Activated T-helper 1 cell treated with Interleukin-2 at 50 U/mL for 16 hours (primary cell): Measurements from ENCODE around the gene NRXN3.

Source experiments
- DNase-seq: peaks from one replicate; pipeline ENCODE4 v3.0.0-alpha.2; 2020; ENCODE audit warnings: low read depth

NRXN3 gene

GRCh38 chr14:78173346-78174035, 3.3 kb downstream of the NRXN3 start:
- no peak for DNase-seq

- DNase-seq, result no peak
These were observed 5.2 kb downstream of the NRXN3 start for GRCh38 chr14:78175412-78175811.

- DNase-seq, result no peak
These were observed 7.9 kb downstream of the NRXN3 start for GRCh38 chr14:78178071-78178470.

DNA sequence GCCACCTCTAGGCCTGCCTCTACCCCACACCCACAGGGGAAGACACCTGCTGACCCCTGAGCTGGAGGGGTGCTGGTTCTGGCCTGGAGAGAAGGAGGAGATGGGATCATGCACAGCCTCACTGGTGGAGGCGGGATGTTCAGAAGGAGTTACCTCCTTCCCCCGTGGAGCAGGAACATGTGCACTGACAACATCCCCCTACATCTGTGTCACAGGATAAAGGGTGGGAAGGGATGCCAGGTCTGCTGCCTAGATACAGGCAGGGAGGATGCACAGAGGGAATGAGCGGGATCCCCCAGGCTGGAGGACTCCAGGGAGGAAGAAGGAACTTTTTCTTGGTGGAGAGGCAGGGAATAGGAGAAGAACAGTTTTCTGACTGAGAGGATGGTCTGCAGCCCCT, 8.8 kb downstream of the NRXN3 start:
- DNase-seq, result no peak

GRCh38 chr14:78181270-78181669, 11.1 kb downstream of the NRXN3 start:
- no peak for DNase-seq

GRCh38 chr14:78182722-78183121, 12.5 kb downstream of the NRXN3 start:
- DNase-seq, result no peak

GRCh38 chr14:78184157-78184556, 14.0 kb downstream of the NRXN3 start:
- no peak for DNase-seq

- DNase-seq, result no peak
These were observed 16.1 kb downstream of the NRXN3 start for GRCh38 chr14:78186277-78186676.

DNA sequence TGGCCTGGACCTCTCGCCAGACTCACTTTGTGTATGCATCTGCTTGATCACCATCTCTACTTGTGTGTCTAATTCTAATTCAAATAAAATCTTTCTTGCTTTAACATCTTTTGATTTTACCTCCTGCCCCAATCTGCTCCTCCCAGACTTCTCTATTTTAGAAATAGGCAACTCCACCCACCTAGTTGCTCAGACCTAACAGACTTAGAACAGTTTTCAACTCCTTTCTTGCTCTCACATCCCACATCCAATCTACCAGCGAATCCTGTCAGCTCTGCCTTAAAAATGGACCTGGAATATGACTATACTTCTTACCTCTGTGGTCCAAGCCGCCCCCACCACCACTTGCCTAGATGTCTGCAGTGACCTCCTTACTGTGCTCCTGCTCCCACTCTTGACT, 18.7 kb downstream of the NRXN3 start:
- DNase-seq, result no peak

- no peak for DNase-seq
These were observed 25.3 kb downstream of the NRXN3 start for GRCh38 chr14:78195431-78195830.

DNA sequence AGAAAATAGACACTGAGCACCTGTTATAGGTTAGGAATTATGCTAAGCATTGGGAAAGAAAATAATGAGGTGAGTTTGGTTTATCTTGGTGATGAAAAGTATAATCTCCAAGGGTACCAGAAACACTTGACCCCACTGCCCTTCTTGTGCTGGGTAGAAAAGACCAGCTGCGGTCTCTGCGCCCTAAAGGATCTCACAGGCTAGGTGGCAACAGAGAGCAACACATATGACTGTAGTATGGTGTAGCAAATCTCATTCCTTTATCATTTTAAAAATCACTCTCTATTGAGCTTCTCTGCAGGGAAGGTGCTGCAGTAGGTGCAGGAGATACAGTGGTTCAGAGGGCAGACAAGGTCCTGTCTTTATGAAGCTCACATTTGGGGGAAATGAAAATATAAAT, 26.1 kb downstream of the NRXN3 start:
- no peak for DNase-seq

- no peak for DNase-seq
These were observed 26.9 kb downstream of the NRXN3 start for GRCh38 chr14:78197051-78197450.

GRCh38 chr14:78202163-78202562, 32.0 kb downstream of the NRXN3 start:
- no peak for DNase-seq

- no peak for DNase-seq
These were observed 32.8 kb downstream of the NRXN3 start for GRCh38 chr14:78202976-78203375.

DNA sequence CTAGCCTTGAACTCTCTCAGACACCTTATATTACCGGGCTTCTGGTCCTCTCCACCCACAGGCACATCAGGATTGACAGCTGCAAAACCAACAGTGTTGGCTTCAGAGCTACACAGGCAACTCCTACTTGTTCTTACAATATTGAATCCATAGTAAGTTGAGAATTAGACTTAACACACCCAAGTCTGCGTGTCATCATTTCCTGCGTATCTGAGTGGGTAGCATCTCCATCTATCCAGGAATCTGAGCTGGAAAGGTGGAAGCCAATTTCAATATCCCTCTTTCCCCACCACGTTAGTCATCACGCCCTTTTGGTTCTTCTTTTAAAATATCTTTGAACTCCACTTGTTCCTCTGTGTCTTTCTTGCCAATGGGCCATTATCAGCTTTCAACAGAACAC, 37.2 kb downstream of the NRXN3 start:
- no peak for DNase-seq

GRCh38 chr14:78220273-78220672, 50.1 kb downstream of the NRXN3 start:
- no peak for DNase-seq

DNA sequence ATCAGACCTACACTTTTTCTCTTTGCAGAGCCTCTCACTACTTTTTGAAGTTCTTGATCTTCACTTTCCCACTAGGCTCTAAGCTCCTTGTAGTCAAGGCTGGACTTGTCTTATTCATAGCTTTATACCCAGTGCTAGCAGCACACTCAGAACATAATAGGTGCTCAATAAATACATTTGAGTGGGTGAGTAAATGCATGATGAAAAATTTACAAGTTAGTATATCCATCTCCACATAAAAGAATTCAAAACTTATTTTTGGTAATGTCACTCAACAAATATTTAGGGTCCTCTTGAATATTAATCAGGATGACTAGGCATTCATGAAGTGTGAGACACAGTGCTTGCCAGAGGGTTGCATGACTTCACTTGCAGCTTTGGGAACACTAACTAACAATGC, 52.6 kb downstream of the NRXN3 start:
- DNase-seq, result no peak

GRCh38 chr14:78227248-78228077, 57.3 kb downstream of the NRXN3 start:
- no peak for DNase-seq

DNA sequence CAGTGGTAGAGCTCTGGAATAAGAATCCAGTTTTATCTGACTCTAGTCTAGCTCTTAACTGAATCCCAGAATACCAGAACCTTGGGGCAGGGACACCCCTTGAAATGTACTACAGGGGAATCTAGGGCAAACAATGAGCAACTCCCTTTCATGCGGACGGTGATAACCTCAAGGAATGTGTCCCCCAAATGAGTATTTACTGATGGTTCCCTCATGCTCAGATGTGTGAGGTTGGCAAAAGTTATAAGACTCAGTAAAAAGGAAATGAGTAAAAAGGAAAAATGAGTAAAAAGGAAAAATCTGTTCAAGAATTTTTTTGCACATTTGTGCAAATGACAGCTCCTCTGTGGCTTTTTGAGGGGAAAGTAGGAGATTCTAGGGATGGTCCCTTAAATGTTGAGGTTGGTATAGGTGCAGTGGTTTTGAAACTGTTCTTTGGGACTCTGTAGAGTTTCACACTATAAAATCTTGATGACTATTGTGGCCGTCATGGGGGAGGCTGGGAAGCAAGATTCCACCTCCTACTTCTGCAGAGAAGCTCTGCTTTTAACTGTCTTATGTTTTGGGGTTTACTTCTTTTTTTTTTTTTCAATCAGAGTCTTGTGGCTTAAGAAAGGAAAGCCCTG, 58.6 kb downstream of the NRXN3 start:
- DNase-seq, result no peak

GRCh38 chr14:78232231-78233000, 62.2 kb downstream of the NRXN3 start:
- no peak for DNase-seq

DNA sequence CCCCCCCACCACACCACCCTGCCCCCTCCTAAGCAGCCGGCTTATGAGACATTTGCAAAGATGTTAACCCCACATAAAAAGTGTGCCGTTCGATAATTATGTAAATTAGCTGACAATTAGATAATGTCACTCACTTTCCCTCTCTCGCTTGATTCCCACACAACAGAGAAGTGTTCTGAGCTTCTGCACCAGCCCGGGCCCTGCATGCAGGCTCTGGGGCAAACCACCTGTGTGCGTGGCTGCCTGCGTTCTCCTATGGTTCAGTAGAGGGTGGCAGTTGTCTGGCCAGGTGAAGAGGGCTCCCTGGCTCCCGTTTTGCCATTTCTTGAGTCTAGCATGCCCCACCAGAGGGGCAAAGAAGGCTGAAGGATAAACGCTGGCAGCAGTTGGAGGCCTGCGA, 68.0 kb downstream of the NRXN3 start:
- DNase-seq, result no peak

GRCh38 chr14:78240567-78240966, 70.4 kb downstream of the NRXN3 start:
- DNase-seq, result no peak
